ENCODE measurements around the gene KIAA1958. TPM values are rescaled to one million over a fixed set of nuclear protein-coding genes. Genes with fewer than 3 reads are reported as not detected.

The KIAA1958 gene
- total RNA-seq, 1 donor from 2014 or later: 4.4 TPM

DNA sequence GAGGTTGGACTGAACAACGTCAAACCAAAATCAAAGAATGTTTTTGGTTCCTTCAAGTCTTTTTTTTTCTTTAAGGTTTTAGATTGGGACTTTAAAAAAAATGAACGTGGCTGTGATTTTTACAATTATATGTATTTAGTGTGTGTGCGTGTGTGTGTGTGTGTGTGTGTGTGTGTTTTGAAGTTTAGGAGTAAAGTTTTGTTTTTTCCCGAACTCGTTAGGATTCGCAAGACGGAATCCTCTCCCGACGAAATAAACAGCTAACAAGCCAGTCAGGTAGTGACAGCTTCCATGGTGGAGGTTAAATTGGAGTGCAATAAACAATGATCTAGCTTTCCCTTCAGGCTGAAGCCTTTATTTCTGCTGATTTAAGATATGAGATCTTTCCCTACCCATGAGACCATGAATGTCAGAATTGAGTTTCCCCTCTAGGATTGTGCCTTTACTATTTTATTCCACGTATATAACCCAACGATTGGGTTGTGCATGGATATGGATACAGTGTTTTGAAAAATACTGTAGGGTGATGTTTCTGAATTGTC is 1.2 kb downstream of the KIAA1958 start:
- Mint-ChIP-seq H3K9me3 (ENCODE audit: low read depth) (peaks cover 2% of the 10 kb centered on the region), H3K4me3 (ENCODE audit: unreplicated experiment) (peak overlapping the region; percentile 93), H3K27me3 (ENCODE audit: low read depth) (no peaks in the 10 kb centered on the region), H3K27ac (ENCODE audit: unreplicated experiment) (peak overlapping the region; percentile 38), H3K4me1 (ENCODE audit: low read depth) (peaks cover 22% of the 10 kb centered on the region), H3K36me3 (ENCODE audit: low read depth) (no peaks in the 10 kb centered on the region)
- TF ChIP-seq, protein P1, sequence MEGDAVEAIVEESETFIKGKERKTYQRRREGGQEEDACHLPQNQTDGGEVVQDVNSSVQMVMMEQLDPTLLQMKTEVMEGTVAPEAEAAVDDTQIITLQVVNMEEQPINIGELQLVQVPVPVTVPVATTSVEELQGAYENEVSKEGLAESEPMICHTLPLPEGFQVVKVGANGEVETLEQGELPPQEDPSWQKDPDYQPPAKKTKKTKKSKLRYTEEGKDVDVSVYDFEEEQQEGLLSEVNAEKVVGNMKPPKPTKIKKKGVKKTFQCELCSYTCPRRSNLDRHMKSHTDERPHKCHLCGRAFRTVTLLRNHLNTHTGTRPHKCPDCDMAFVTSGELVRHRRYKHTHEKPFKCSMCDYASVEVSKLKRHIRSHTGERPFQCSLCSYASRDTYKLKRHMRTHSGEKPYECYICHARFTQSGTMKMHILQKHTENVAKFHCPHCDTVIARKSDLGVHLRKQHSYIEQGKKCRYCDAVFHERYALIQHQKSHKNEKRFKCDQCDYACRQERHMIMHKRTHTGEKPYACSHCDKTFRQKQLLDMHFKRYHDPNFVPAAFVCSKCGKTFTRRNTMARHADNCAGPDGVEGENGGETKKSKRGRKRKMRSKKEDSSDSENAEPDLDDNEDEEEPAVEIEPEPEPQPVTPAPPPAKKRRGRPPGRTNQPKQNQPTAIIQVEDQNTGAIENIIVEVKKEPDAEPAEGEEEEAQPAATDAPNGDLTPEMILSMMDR (IDR thresholded peaks at IDR 0.05): no peak
- DNase-seq (ENCODE audit: low spot score): no peak

DNA sequence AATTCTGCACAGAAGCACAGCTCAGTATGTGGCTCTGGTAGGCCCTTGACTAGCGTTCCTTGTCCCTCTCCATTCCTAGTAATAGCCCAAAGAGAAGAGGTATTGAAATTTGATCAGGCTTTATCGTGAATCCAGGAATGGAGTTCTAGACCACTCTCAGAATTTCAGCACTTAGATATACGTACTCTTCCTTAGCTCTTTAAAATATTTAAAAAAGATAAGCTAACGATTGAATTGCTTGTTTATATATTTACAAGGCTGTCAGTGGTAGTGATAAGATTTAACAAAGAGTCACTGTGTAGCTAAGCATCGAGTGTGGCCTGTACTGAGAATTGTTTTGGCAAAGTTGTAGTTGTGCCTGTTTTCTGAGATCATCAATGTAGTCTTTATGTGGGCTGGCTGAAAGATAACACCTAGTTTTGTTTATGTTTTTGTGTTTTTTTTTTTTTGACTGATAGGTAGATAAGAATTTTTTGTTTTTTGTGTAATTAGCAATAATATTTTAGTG is 2.5 kb downstream of the KIAA1958 start:
- no peak overlapping the region for H3K27ac Mint-ChIP-seq (ENCODE audit: unreplicated experiment)
- peaks cover 28% of the 10 kb centered on the region for H3K4me1 Mint-ChIP-seq (ENCODE audit: low read depth)
- H3K36me3 Mint-ChIP-seq (ENCODE audit: low read depth): peaks cover 6% of the 10 kb centered on the region
- H3K9me3 Mint-ChIP-seq (ENCODE audit: low read depth): peaks cover 12% of the 10 kb centered on the region
- TF ChIP-seq, protein P1 (IDR thresholded peaks at IDR 0.05): no peak
- DNase-seq (ENCODE audit: low spot score): no peak
- H3K4me3 Mint-ChIP-seq (ENCODE audit: unreplicated experiment): no peak overlapping the region
- no peaks in the 10 kb centered on the region for H3K27me3 Mint-ChIP-seq (ENCODE audit: low read depth)

DNA sequence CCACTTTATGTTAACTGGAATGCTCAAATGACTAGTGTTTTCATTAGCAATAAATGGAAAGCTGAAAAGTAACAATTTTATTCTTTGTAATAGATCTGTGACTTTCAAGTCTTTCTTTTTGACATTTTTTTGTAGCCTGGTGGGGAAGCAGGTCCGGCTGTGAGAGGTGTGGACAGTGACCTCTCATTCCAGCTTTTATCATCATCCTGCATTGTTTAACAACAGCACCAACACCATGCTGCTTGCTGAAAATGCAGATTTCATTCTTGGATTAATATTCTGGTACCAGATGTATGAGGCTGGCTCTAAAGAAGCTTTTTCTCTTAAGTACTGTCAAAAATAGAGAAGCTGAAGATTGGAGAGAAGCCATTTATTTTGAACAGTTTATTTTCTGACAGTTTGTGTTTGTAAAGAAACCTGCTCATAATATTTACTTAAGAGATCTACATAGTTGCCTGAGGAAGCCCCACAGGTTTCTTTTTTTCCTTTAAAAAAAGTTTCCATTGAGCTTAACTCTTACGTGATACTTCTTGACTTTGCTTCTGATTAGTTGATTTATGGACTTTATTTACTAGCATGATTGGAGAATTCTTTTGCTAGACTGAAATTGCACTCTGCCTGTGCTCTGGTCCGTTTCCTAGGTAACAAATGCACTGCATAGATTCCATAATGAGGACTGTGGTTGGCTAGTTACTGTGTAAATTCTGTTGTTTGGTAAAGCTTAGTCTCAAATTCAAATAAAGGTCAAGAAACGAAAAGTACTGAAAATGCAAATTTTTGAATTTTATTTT is 3.4 kb downstream of the KIAA1958 start:
- TF ChIP-seq, protein P1 (IDR thresholded peaks at IDR 0.05): no peak
- Mint-ChIP-seq H3K27me3 (ENCODE audit: low read depth) (no peaks in the 10 kb centered on the region), H3K9me3 (ENCODE audit: low read depth) (peaks cover 22% of the 10 kb centered on the region), H3K4me3 (ENCODE audit: unreplicated experiment) (no peak overlapping the region), H3K36me3 (ENCODE audit: low read depth) (peaks cover 16% of the 10 kb centered on the region), H3K27ac (ENCODE audit: unreplicated experiment) (no peak overlapping the region), H3K4me1 (ENCODE audit: low read depth) (peaks cover 28% of the 10 kb centered on the region)
- DNase-seq (ENCODE audit: low spot score): no peak

DNA sequence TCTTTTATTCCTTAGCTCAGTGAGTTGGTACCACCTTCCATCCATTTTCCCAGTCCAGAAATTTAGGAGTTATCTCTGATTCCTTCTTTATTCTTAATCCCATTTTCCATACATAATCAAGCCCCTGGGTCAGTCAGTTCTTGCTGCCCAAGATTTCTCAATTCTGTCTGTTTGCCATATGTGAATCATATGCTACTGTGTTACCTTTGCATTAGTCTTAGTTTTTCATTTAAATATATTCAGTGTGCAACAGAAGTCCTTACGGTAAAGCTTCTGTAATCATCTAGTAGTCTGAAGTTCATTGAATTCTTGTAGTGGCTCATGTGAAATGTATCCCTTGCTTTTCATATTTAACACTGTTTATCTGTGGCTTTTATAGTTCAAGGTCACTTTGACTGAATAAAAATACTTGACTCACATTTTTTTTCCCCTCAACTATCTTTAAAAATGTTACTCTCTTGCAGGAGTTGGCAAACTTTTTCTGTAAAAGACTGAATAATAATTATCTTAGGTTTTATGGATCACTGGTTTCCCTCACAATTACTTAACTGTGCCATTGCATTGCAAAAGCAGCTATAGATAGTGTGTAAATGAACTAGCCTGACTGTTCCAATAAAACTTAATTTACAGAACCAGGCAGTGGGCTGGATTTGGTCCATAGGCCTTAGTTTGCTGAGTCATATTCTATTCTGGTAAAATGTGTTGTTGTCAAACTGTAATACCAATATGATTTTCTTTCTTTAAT is 6.9 kb downstream of the KIAA1958 start:
- no peak overlapping the region for H3K4me3 Mint-ChIP-seq (ENCODE audit: unreplicated experiment)
- H3K9me3 Mint-ChIP-seq (ENCODE audit: low read depth): peaks cover 30% of the 10 kb centered on the region
- no peak for DNase-seq (ENCODE audit: low spot score)
- no peak overlapping the region for H3K27ac Mint-ChIP-seq (ENCODE audit: unreplicated experiment)
- H3K4me1 Mint-ChIP-seq (ENCODE audit: low read depth): peaks cover 12% of the 10 kb centered on the region
- TF ChIP-seq, protein P1 (IDR thresholded peaks at IDR 0.05): no peak
- peaks cover 25% of the 10 kb centered on the region for H3K36me3 Mint-ChIP-seq (ENCODE audit: low read depth)
- H3K27me3 Mint-ChIP-seq (ENCODE audit: low read depth): no peaks in the 10 kb centered on the region

DNA sequence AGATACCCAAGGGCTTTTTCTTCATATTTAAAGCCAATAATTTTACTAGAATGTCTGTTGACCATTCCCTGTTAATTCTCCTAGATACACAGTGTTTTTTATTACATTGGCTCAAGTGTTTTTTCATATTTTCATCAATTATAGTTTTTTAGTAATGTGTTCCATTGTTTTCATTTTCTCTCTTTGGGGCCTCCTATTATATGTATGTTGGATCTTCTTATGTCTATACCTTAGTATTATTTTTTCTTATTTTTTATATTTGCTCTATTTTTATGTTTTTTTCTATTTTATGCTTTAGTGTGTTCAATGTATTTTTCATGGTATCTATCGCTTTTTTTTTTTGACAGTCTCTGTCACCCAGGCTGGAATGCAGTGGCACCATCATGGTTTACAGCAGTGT is 7.5 kb downstream of the KIAA1958 start:
- no peak for DNase-seq (ENCODE audit: low spot score)
- H3K9me3 Mint-ChIP-seq (ENCODE audit: low read depth): peaks cover 30% of the 10 kb centered on the region
- no peaks in the 10 kb centered on the region for H3K27me3 Mint-ChIP-seq (ENCODE audit: low read depth)
- TF ChIP-seq, protein P1 (IDR thresholded peaks at IDR 0.05): no peak
- no peak overlapping the region for H3K27ac Mint-ChIP-seq (ENCODE audit: unreplicated experiment)
- H3K4me1 Mint-ChIP-seq (ENCODE audit: low read depth): peaks cover 12% of the 10 kb centered on the region
- no peak overlapping the region for H3K4me3 Mint-ChIP-seq (ENCODE audit: unreplicated experiment)
- H3K36me3 Mint-ChIP-seq (ENCODE audit: low read depth): peaks cover 25% of the 10 kb centered on the region
